GM15510 (cell line): ENCODE measurements around the gene BANP.

Experiments
- POLR2A ChIP-seq: IDR thresholded peaks from 3 replicates; pipeline ENCODE4 v1.6.1; 2011; ENCODE audit warnings: borderline replicate concordance; ENCODE audit not compliant: insufficient read length; ENCODE audit errors: extremely low read depth

The BANP gene

DNA sequence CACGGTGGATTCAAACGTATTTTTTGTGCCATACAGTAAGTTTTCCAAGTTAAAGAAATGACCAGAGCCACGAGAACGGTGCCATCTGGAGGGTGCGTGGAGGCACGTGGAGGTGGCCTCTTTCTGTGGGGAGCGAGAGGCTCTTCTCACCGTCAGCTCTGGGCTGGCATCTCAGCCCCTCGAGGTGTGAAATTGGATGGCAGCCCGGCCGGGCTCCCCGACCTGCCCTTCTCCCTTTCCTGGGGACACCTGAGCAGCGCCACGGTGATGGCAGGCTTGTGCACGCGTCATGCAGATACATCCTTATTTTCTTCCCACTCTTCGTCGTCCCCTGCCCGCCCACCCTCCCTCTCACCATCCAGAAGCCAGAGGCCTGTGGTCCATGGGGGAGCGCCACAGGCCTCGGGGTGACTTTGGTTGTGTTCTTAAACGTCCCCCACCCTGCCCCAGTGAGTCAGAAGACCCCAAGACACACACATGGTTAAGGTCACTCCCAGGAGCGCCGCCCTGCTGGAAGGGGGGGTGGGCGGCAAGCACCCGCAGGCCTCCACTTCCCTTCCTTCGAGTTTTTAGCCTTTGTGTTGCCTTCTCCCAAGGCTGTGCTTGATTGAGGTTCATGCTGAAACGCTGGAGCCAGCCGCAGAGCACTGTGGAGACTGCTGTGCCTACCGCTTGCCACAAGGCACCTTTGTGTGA lies 109.4 kb downstream of the BANP start:
- no peak for TF ChIP-seq POLR2A

DNA sequence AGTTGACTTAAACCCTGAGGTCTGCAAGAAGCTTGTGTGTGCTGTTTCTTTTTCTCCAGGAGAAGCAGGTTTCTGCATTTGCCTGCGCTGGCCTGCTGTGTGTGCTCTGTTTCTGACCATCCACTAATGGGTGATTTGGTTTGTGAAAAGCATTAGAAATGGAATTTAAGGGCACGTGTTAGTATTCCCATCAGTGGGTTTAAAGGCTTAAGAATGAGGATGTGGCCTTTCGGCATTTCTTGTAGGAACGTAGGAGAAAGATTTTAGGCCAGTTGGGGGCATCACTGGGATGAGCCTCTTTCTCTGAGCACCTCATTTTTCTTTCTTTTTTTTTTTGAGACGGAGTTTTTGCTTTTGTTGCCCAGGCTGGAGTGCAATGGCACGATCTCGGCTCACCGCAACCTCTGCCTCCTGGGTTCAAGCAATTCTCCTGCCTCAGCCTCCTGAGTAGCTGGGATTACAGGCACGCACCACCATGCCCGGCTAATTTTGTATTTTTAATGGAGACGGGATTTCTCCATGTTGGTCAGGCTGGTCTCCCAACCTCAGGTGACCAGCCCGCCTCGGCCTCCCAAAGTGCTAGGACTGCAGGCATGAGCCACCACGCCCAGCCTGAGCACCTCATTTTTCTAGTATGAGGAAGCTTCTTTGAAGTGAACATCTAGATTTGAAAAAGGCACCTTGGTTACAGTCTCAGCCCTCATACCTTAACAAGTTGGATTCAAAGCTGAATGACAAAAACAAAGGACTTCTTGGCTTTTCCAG lies 110.3 kb downstream of the BANP start:
- no peak for TF ChIP-seq POLR2A

DNA sequence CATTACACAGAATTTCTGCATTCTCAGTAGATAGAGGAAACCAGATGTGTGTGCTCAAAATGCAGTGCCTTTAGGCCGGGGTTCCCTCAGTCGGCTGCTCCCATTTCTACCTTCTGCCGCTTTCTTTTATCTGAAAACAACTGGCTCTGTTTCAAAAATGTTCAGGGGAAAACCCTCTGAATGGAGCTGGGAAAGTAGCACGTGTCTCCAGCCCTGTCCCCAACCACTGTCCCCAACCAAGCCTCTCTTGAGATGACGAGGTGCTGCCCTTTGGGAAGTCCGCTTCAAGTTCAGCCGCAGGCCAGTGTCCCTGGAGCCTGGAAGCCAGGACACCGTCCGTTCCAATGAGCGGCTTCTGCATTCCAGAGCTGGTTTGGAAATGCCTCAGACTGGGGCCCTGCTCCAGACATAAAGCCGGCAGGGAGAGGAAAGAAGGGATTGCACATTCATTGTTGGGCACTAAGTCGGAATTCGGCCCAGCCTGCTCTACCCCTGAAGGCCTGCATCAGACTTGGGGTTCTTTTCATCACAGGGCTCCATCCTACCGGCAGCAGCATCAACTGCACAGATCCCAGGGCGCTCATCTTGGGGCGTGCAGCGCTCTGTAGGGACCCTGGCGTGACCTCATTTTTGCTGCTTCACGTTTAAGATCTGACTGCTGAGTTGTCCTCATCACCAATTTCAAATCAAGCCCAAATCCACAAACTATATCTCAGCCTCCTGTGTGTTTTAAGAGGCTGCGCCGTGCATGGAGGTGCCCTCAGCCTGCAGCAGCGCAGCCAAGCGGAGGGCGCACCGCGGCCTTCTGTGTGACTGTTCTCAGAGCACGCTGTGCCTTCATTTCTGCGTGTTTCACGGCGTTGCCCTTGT lies 111.3 kb downstream of the BANP start:
- no peak for TF ChIP-seq POLR2A

DNA sequence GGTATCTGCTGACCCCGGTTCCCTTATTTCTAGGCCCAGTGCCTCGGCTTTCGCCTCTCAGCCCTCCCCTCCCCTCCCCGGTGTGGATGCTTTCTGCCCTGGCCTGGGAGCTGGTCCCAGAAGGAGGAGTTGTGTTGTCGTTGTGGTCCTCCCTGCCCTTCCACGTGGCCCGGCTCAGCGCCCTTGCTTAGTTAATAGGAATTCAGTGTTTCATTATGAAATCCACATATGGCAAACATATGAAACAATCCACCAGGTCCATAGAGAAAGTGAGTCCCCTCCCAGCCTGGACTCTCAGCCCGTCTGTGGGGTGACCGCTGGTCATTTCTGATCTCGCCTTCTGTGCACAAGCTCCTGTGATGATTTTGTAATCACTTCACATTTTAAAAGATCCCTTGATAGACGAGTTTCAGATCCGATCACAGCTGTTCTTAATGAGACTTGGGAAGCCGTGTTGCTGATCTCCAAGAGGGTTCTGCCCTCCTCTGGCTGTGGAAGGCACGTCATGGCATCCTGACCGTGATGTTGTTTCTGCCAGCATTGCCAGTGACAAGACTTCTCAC lies 112.1 kb downstream of the BANP start:
- no peak for TF ChIP-seq POLR2A

DNA sequence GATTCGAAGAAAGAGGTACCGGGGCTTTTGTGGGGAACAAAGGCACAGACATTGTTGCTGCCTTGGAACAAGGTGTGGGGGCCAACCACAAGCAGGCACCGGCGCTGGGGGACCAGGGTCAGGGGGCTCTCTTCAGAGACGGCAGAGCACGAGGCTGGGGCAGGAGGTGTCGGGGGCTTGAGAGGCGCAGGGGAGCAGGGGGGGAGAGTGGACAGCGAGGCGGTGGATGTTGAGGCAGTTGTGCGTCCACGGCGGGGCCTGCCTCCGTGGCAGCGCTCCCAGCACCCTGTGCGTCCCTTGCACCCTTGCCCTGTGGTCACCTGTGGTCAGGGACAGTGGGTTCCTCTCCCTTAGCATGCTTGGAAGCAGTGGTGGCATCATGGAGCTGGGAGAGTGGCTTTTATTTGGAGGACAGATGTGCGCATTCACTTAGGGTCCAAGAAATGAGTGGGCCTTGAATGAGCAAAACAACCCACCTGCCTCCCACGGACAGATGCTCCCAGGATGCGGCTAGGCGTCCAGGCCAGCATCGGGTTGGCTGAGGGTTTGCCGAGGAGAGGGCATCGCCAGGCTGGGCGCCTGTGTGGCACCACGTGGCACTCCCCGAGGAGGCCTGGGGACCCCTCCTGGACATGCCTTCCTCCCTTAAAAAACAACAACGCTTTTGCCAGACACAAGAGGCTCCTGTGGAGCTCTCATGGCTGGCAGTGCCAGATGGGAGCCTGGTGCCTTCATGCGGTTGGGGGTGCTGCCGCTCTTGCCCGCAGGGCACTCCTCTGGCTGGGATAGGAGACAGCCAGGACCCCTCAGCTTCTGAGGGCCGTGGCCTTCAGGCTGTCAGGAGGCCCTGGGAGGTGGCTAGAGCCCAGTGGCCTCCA lies 113.0 kb downstream of the BANP start:
- no peak for TF ChIP-seq POLR2A

DNA sequence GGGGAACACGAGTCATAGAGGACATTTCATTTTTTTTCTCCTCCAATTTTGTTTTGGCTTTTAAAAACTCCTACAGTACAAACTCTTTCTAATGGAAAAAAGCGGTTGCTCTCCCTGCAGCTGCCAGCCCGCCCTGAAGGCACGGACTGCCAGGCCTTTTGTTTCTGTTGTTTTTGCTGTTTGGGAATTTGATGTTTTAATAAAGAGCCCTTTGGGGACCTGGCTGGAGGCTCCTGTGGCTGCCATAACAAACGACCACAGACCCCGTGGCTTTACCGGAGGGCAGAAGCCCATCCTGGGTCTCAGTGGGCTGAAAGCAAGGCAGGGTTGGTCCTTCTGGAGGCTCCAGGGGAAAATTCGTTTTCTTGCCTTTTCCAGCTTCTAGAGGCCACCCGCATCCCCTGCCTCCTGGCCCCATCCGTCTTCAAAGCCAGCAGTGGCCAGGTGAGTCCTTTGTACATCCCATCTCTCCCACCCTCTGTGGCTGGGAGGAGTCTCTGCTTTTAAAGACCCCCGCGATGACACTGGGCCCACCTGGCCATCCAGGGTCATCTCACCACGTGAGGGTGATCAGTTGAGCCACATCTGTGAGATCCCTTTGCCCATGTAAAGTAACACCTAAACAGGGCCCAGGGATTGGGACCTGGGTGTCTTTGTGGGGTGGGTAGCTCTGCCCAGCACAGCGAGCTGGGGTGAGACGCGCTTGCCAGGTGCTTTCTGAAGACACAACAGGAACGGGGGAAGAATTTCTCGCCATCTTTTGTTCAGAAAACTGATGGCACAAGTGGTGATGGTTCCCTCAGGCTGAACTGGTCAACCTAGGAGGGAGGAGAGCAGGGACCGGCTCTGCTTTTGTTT lies 113.9 kb downstream of the BANP start:
- no peak for TF ChIP-seq POLR2A

DNA sequence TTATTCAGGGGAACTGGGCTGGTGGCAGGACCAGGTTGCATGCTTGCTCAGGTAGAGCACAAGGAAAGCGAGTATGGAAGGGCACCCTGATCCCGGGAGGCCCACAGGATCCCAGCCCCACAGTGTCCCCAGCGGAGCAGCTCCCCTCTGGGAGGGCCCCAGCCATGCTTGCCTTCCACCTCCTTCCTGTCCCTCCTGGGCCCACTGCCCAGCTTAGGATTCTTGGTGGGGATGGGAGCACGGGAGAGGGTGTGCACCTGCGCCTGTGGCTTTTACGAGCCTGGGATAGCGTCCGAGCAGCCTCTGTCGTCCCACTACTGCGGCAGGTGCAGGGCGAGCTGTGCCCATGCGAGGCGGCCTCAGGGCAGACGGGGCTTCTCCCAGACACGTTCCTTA lies 114.5 kb downstream of the BANP start:
- no peak for TF ChIP-seq POLR2A

DNA sequence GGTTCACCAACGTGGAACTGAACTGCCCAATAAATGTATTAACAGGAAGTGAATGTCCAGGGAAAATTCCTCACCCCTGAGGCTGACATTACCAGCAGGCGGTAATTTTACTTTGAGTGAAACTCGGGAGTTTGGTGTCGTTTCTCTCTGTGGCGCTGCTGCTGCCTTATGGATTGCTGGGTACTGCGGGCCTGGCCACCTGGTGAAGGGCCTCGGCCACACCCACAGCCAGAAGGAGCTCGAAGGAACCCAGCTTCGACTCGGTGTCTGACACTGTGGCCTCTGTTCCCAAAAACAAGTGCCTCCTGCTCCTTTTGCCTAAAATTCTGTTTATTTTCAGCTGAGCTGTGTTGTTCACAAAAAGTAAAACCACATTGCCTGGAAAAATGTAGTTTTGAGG lies 115.0 kb downstream of the BANP start:
- TF ChIP-seq POLR2A = no peak

DNA sequence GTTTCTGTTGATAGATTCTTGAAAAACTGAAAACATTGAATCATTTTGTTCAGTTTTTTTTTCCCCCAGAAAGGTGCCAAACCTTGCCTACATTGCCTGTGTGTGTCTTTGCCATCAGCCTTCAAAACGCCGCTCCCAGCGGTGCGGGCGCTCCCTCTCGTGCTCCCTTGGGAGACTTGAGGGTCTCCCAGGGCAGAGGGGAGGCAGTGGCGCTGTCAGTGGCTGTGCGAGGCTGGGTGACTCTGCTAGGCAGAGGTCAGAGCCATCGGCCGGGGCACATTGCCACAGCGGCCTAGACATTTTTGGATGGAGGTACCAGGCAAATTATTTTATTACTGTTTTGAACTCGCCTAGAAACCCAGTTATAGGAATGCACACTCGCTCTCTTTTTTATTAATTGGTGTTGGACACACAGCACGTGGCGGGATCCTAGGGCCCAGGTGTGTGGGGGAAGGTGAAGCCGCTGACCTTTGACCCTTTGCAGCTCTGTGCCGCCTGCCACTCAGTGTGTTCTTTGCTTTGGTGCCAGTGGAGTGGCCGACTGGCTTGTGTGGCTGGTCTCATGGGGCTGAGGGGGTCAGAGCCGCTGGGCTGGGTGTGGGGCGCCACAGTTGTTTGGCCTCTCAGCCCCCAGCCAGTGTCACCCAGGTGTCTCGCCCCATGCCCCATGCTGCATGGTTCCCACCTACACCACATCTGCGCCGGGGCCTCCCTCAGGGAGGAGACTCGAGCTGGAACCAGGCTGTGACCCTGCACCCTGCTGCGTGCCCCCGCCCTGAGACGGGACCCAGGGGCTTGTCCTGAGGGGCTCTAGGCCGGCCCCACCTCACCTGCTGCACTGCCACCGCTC lies 115.7 kb downstream of the BANP start:
- no peak for TF ChIP-seq POLR2A

DNA sequence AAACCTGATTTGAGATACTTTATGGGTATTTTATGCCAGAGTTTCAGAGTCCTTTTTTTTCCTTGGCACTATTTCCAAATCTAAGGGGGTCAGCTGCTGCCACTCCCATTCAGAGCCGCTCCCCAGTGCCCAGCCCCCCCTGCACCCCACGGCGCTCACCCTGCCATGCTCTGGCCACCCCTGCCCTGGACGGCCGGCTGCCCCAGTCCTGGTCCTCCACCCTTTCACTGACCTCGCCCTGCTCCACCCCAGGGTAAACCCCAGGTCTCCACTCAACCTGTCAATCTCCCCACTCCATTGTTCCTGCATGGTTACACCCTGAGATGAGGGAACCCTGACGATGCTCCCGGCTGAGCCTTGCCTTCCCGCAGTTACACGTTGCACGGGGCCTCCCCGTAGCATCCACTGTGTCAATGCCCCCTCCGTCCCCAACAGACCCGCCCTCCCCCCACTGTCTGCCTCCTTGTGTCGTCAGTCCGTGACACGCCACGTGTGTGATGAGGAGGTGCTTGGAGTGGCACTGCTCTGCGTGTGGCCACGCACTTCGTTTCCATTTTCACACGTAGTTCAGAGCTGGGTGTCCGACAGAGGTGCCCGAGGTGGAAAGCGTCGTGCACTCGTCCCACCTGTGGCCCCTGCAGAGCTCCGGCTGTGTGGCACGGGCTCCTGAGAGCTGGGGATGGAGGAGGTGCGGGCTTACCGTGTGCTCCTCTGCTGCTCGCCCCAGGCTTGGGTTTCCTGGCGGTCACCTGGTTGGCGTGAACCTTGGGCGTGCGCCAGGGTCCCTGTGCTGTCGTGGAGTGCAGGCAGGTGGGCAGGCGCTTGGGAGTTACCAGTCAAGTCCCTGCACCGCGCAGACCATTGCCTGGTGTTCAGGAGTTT lies 116.5 kb downstream of the BANP start:
- TF ChIP-seq POLR2A = no peak
